NOMO-1 (cell line): ENCODE results near the gene LRRTM4.
"Not testable (repeated sequence)": the region's sequence is repeated elsewhere in the genome, so short reads cannot be mapped to it uniquely, and the experiment has no call there.

Experiments used
- DNase-seq, 2 experiments: peaks; one replicate each; lab custom pipeline; 2025; ENCODE audit not compliant: unreplicated experiment in 2 of 2; lab: John Stamatoyannopoulos, UW

LRRTM4 gene

DNA sequence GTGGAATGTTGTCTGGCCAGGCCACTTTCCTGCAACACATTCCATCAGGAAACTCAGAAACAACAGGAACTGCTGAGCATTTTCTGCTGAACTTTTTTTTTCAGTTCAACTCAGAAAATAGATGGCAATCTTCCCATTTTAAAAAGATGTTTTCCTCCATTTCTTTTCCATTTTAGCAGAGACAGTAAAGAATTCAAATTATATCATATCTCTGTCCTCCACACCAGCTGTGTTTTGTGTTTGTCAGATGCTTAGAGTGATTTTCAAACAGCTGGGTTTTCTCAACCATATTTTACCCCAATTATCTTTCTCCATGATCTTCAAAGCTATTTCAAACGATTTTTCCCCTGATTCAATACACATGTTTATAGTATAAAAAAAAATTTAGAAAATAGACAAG is 713.4 kb downstream of the LRRTM4 start:
- no peak for DNase-seq

DNA sequence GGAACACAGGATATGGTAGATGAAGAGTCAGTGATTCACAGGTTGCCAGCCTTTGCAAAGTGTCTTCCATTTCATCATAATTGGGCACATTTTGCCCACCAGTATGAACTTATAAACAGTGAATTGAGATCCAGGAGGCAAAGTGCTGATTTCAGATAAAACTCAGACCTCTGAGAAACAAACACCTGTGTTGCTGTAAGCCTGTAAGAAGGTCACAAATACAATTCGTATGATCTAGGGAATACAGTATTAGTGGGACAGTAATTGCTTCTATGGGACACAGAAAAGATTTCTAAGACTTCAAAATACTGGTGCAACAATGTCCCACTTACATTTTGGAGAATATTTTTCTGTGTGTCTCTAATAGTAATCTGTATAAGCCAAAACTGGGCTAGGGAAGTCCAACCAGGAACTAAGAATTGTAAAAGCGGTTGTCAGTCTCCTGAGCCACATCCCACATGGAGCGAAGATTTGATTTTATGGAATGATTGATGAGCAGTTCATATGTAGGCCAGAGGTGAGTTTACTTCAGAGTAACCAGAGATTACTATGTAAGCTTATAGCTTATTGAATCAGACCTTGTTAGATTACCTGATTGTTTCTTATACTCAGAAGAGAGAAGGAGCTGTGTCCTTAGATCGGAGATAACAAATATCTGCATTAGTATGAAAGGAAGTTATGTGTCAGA is 728.4 kb downstream of the LRRTM4 start:
- no peak for DNase-seq

DNA sequence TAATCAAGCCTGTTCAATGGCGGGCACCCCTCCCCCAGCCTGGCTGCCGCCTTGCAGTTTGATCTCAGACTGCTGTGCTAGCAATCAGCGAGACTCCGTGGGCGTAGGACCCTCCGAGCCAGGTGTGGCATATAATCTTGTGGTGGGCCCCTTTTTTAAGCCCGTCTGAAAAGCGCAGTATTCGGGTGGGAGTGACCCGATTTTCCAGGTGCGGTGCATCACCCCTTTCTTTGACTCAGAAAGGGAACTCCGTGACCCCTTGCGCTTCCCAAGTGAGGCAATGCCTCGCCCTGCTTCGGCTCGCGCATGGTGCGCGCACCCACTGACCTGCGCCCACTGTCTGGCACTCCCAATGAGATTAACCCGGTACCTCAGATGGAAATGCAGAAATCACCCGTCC is 740.9 kb downstream of the LRRTM4 start:
- not testable (repeated sequence) for DNase-seq

DNA sequence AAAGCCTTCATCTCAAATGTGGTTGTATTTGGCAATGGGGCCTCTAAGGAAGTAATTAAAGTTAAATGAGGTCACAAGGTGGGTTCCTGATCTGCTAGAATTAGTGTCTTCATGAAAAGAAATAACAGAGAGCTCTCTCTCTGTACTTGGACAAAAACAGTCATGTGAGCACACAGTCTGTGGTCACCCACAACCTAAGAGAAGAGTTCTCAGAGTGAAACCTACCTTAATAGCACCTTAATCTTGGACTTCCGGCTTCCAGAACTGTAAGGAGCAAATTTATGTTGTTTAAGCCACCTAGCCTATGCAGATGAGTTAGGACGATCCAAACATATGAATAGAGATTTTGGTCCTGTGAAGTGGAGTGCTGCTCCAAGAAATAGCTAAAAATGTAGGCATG is 758.9 kb downstream of the LRRTM4 start:
- DNase-seq = no peak

DNA sequence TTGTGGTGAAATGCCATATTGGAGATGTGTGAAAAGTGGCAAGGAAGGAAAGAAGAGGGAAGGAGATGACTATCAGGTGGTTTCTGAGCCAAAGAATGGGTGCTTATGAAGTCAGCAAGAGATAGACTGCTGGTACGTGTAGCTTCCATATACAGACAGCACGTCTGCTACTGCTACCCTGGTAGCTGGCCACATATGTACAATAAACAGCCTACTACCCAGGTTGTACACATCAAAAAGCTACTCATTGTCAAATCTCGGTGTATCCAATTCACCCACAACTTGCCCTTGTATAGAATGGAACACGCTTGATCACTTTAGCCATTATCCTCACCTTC is 761.8 kb downstream of the LRRTM4 start:
- DNase-seq = no peak

DNA sequence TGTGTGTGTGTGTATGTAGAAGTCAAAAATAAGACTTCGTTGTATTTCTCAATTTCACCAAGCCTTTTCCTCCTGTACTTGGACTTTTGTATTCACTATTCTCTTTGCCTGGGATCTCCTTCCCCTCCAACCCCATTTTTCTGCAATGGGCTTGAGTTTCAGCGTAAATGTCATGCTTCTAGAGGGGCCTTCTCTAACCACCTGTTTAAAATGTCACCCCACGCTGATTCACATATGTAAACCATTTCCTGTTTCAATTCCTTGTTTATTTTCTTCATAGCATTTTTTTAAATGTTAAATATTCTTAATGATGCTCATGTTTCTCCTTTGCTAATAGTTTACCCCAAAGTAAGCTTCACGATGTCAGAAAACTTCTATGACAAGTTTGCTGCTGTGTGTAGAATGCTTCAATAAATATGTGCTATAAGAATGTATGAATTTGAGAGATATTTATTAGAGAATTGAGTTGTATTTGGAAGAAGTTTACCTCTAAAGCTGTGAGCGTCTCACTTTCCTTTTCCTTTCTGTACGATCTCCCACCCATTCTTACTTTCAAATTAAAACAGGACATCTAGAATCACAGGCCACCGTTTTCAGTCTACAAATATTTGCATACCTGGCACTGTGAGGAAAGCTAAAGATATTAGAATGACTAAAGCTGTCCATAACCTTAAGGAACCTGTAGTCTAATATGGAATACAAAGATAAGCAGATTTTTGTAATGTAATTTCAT is 762.4 kb downstream of the LRRTM4 start:
- no peak for DNase-seq

DNA sequence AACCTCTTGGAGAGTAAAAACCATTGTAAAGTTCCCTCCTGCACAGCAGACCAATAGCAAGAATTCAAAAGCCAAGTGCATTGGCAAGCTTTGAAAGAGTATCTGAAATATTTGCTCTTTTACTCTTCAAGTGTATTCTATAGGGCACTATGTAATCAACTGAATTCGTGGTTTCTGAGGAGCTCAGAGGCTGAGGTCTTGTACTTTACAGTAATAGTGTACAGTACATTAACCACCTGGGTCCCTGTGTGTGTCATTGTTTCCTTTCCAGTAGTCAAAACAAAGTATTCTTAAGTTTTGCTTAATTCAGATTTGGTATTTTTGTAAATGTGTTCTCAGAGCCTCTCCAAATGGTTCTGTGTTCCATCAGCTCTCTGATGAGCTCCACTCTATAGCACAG is 769.7 kb downstream of the LRRTM4 start:
- DNase-seq = no peak

DNA sequence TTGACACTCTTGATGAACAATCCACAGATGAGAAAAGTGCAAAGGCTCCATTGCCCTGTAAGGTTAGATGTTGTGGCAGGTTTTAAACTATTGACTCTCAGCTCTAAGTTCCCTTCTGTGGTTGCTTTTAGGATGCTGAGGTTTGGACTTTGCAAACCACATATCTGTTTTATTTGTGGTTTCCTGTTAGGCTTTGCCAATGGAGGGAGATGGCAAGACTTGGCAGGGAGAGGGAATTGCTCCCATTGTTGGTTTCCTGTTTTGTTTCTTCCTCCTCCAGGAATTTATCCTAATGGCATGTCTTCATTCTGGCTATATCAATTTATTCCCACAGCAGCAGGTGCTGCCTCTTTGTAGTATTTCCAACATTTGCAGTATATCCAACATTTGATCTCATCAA is 772.3 kb downstream of the LRRTM4 start:
- no peak for DNase-seq

DNA sequence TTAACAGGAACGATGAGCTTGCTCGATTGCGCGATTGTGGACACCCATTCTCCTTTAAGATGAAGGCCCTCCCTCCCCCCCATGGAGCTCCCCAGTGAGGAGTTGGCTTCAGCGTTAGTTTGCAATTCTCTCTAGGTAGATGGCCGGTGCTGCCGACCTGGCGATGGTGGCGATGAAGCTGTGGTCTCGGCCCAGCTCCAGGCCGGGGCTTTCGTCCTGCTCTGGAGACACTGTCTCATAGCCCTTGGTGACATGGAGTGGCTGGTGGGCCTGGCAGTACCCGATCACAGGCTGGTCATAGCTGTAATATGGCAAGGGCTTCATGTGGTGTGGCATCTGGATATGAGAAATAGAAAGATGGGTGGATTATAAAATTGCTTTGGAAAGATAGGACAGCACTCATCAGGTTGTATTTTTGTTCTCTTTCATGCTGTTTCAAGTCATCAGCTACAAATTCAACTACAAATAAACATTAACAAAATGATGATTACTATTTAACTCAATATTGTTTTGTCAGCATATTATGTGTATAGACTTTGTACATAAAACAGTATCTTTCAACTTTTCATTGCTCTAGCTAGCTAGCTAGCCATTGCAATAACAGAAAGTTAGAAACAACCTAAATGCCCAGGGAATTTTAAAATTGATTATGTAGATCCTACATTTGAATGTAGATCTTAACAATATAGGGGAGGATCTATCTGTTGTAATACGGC is 773.4 kb downstream of the LRRTM4 start:
- no peak for DNase-seq

DNA sequence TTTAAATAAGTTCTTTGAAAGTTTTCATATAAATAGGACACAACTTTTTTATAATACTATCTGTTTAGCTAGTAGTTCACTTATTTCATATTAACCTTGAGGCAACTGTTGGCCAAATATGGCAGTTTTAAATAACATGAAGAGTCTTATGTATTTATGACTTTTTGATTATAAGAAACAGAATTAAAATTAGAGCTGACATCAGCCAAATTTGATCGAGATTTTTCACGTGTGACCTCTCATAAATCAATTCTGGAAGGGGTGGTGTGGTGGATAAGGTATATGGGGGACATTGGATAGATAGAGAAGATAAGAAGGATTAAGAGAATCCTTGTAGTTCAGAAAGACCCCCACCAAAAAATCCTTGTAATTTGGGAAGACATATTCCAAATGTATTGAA is 776.6 kb downstream of the LRRTM4 start:
- no peak for DNase-seq

DNA sequence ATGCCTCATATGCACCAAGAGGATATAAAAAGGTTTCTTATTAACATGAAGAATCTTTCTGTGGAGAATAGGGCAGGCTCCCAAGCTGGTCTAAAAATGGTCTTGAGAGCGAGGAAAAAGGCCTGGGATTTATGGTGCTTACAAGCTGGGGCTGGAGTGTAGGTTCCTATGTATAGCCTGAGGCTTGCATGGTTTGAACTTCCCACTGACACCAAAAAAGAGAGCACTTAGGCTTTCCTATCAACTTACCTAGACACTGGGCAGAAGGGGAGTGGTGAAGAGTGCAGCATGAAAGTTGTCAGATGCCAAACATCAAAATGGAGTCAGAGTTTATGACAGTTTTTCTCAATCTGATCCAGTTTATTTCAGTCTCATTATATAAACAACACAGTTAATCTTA is 784.6 kb downstream of the LRRTM4 start:
- no peak for DNase-seq

DNA sequence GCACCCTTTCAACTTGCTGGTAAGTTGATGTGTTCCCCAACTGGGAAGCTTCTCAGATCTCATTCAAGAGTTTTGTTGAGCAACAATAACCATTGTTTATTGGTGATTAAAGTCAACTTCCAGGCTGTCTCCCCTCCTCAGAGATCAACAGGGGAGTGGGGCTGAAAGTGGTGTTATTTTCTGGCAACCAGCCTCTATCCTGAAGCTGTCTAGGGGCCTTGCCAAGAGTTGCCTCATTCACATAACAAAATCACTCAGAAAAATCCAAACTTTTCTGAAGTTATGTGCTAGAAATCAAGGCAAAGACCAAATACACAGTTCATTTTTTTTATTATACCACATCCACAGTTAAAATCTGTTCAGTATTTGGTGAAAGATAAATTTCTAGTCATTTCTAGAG is 788.4 kb downstream of the LRRTM4 start:
- no peak for DNase-seq

DNA sequence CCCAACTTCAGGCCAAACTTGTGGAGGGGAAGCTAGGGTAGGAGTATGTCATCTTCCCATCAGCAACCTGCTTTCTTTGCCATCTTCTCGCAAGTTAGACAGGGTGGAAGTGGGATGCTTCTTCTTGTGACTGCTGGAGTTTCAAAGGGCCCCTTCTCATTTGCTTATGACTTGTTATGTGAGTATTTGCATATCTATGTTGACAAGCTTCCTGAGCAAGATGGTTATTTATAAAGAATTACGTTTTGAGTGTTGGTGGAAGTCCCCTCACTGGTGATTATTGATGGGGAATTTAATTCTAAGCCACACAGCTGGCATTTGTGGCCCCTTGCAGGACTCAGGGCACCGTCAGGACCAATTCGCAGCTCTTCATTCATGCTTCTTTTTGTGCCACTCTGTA is 791.0 kb downstream of the LRRTM4 start:
- DNase-seq = no peak

DNA sequence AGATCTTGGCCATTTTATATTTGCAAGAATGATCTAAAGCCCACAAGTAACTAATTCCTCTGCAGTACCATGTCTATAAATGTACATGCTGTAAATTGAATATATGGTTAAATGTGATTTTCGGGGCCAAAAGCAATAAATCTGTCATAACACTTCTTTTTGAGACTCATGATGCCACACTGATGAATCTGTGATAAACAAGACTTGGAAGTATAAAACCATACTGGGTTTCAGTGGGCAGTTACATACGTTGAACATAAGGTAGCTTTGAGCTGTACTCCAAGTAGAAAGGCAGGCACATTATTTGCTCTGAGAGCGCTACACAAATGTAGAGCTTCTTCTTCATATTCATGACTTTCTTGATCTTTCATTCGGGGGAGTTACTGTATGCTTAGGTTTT is 792.2 kb downstream of the LRRTM4 start:
- no peak for DNase-seq

DNA sequence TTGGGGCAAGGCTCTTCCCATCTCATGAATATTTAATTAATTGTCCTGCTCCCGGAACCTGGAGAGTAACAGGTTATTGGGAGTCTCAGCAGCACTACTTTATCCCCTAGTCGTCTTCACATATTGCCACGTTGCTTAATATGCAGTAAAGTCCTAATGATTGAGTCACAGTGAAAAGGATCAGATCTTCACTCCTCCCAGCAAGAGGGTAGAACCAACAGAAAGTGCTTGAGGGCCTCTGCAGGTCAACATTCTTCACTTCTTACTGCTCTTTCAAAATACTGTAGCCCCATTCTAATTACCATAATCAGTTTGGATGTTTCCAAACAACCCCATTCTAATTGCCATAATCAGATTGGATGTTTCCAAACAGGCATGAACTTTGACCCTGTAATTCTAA is 801.0 kb downstream of the LRRTM4 start:
- DNase-seq = no peak

DNA sequence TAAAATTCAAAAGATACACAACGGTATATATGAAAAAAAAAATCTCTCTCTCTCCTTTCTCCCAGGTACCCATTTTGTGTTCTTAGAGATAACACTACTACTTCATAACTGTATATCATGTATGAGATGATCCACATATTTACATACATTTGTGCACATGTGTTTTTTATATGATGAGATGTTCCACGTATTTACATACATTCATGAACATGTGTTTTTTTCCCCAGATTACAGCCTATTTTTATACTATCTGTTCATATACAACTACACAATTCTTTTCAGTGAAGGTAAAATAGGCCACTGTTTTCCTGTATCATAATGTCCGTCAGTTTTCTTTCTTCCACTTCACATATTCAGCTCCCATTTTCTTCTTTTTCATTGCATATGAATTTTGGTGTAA is 808.9 kb downstream of the LRRTM4 start:
- DNase-seq = no peak

DNA sequence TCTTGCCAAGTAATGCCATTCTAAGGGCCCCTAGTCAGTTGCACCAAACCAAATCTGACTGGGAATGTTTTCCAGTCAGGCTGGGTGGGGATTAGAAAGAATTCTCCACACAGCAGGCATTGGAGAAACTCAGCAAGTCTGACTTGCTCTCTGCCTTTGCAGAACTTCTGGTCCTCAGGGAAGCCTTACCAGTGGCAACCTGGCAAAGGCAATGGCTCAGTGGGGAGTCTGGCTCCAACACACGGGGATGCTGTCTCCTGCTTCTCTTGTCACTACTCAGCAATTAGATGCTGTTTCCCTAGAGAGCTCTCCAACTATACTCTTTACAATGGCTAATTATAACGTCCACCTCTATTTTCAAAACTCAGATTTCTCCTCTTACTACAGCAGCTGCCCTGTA is 810.7 kb downstream of the LRRTM4 start:
- DNase-seq = no peak

DNA sequence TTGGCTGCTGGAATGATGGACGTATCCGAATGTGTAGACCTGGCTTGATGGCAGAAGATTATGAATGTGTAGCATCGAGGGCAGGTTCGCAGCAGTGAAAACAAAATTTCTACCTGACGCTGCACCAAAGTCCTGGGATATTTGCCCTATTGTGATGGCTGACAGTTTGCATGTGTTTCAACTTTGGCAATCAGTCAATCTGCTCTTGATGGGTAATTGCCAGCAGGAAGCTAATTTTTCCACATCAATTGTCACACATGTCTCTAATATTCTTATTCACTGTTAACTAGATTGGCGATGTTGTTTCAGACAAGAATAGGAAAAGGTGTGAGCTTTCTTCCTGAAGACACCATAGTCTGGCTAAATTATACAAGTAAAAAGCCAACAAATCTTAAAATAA is 821.3 kb downstream of the LRRTM4 start:
- no peak for DNase-seq

DNA sequence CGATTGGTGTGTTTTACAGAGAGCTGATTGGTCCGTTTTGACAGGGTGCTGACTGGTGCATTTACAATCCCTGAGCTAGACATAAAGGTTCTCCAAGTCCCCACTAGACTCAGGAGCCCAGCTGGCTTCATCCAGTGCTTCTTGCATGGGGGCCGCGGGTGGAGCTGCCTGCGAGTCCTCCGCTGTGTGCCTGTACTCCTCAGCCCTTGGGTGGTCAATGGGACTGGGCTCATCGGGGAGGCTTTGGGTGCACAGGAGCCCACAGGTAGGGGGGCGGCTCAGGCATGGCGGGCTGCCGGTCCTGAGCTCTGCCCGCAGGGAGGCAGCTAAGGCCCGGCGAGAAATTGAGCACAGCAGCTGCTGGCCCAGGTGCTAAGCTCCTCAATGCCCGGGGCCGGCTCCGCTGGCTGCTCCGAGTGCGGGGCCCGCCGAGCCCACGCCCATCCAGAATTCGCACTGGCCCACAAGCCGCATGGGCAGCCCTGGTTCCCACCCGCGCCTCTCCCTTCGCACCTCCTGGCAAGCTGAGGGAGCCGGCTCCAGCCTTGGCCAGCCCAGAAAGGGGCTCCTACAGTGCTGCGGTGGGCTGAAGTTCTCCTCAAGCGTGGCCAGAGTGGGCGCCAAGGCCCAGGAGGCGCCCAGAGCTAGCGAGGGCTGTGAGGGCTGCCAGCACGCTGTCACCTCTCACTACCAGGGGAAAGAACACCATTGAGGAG is 824.0 kb downstream of the LRRTM4 start:
- DNase-seq = not testable (repeated sequence)
